HG03175 (cell line): ENCODE measurements around the gene PRPF40A.

Experiments used
- ATAC-seq: cut with Tn5 transposase; IDR thresholded peaks from one replicate; pipeline ENCODE4 v1.9.1; 2021; ENCODE audit warnings: mild to moderate bottlenecking, moderate library complexity; ENCODE audit not compliant: unreplicated experiment

PRPF40A gene

GRCh38 chr2:152622219-152622618 lies 95.0 kb downstream of the PRPF40A start:
- ATAC-seq: no peak

- no peak for ATAC-seq
Observed at GRCh38 chr2:152620985-152621384, 96.3 kb downstream of the PRPF40A start.

GRCh38 chr2:152620208-152620607 lies 97.1 kb downstream of the PRPF40A start:
- no peak for ATAC-seq

GRCh38 chr2:152618193-152618564 lies 99.1 kb downstream of the PRPF40A start:
- ATAC-seq: no peak

- ATAC-seq: no peak
Observed at GRCh38 chr2:152617456-152618192, 99.6 kb downstream of the PRPF40A start.

GRCh38 chr2:152615177-152615576 lies 102.1 kb downstream of the PRPF40A start:
- no peak for ATAC-seq

- ATAC-seq: no peak
Observed at GRCh38 chr2:152613235-152613634, 104.0 kb downstream of the PRPF40A start.

GRCh38 chr2:152611458-152612231 lies 105.6 kb downstream of the PRPF40A start:
- ATAC-seq: peak; percentile 85

- ATAC-seq: no peak
Observed at GRCh38 chr2:152609699-152610098, 107.6 kb downstream of the PRPF40A start.

GRCh38 chr2:152609154-152609553 lies 108.1 kb downstream of the PRPF40A start:
- ATAC-seq: no peak

GRCh38 chr2:152607793-152608300 lies 109.4 kb downstream of the PRPF40A start:
- ATAC-seq: no peak

GRCh38 chr2:152606941-152607340 lies 110.3 kb downstream of the PRPF40A start:
- no peak for ATAC-seq

GRCh38 chr2:152606081-152606480 lies 111.2 kb downstream of the PRPF40A start:
- ATAC-seq: no peak

- ATAC-seq: no peak
Observed at GRCh38 chr2:152603166-152603565, 114.1 kb downstream of the PRPF40A start.

- ATAC-seq: no peak
Observed at GRCh38 chr2:152602750-152603149, 114.5 kb downstream of the PRPF40A start.
